OCI-M1 (cell line): ENCODE data around the gene DCLK3.

ENCODE experiments used
- DNase-seq: peaks from one replicate; lab custom pipeline; 2025; lab: John Stamatoyannopoulos, UW

DCLK3 gene

DNA sequence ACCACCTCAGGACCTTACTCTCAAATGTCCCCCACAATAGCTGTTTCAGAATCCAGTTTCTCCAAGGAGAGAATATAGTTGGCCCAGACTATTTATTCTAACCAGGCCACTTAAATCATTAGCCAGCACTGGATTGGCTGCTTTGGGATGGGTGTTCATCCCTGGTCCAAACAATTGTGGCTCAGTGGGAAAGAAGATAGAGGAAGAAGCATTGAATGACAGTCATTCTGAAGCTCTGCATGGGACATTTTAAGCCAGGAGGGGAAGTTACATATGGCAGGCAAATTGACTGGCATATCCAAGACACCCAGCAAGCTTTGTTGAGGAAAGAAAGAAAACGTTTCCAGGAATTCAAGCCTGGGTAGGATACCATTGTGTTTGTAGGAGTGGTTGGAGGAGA lies 5.6 kb upstream of the DCLK3 start:
- no peak for DNase-seq

GRCh38 chr3:36765104-36765503 lies 751 bp upstream of the DCLK3 start:
- no peak for DNase-seq

GRCh38 chr3:36764704-36765038 lies 318 bp upstream of the DCLK3 start:
- no peak for DNase-seq

DNA sequence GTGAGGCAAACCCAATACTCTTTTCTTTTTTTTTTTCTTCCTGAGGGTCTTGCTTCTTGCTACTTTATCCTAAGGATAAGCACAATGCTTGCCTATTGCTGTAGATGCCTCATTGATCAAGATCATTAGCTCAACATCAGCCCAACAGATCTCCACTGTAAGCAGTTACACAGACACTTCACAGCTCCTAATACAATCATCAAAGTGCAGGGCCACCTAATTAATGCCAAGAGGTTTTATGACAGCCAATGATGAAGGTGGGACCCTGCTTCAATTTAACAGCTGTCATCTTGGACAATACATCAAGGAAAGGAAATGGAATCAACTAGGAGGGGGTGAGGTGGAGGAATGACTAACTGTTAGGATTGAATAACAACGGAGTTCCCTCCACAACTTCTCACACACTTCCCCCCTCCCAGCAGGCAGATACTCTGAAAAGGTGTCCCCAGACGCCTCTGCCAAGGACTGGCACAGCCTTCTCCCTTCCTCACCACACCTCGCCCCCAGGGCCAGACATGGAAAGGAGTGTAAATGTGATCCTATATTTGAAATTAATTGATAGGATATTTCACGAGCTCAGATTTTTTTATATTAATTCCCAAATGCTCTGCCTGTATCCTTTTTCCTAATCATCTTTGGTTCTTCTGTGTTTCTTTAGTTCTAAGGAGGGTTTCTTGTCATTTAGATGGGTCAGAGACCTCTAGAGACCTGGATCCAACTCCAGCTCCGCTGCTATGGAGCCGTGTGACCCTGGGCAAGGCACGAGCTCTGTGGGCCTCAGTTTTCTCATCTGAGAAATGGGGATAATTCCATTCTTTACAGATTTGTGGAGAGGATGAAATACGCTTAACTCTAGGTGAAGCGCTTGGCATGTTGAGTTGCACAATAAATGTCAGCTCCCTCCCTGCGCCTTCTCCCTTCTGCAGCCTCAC lies 1.2 kb downstream of the DCLK3 start:
- no peak for DNase-seq

- no peak for DNase-seq
Observed at GRCh38 chr3:36761779-36762178, 2.6 kb downstream of the DCLK3 start.

DNA sequence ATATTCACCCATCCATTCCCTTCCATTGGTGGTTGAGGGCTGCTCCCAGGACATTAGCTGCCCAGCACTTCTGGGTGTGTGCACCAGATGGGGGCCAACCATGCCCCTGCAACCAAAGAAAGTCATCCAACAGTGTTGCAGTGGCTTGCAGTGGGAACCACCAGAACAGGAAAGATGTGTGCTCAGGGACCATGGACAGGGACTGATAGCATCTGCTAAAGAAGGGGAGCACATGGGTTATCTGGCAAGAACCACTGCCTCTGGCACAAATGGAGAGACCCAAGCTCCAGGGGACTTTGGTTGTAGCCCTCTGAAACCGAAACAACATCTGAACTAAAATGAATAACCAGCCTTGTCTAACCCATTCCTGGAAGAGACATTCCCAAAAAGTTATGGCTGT lies 8.1 kb downstream of the DCLK3 start:
- no peak for DNase-seq

- DNase-seq = no peak
Observed at GRCh38 chr3:36751326-36751725, 13.0 kb downstream of the DCLK3 start.

GRCh38 chr3:36750737-36751136 lies 13.6 kb downstream of the DCLK3 start:
- DNase-seq = no peak

DNA sequence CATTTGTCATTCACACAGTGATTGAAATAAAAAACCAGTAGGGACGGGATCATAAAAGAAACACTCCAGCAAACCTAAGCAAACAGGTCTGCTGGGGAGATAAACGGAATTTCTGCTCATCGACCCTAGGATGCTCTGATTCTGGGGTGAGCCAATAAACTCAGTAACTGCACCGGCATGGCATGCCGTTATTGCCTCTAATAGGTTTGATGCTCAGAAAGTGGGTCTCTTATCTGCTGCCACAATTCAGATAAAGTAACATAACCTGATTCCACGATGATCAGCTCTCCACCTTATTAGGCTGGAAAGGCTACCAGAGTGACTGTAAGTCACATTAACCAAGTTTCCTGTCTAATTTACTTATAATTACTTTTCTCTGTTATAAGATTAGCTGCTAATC lies 19.6 kb downstream of the DCLK3 start:
- no peak for DNase-seq

GRCh38 chr3:36743826-36744225 lies 20.5 kb downstream of the DCLK3 start:
- DNase-seq = no peak

DNA sequence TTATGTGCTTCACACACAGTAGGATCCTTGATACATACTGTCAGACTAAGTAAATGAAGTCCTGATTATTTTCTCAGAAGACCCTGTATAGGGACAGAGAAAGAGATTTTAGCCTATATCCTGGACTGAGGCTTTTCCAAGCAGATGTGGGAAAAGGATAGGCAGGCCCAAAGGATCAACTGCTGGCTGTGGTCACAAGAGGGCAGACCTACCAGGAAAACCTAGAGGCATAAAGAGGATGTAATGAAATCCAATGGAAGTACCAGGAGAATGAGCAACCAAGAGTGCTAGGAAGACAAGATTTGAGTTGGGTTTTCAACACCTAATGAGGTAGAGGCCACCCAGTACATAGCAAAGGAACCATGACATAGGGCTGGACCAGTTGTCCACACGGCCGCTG lies 23.1 kb downstream of the DCLK3 start:
- DNase-seq = no peak

DNA sequence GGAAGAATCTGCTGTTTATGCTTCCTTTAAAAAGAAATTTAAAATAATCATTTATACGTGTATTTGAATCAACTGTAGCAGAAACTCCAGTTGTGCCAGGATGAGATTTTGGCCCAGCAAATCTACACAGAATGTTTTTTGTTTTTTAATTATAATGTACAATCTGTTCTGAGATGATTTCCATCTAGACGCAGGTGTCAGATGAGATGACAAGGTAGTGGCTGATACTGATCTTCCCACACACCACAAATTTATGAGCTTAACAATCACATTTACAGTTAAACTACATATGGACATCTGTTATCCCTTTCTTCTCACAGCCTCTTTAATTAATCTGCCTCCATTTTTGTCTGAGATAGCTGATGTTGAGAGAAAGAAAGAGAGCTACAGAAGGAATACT lies 23.6 kb downstream of the DCLK3 start:
- DNase-seq = no peak

- no peak for DNase-seq
Observed at GRCh38 chr3:36738702-36739101, 25.7 kb downstream of the DCLK3 start.

DNA sequence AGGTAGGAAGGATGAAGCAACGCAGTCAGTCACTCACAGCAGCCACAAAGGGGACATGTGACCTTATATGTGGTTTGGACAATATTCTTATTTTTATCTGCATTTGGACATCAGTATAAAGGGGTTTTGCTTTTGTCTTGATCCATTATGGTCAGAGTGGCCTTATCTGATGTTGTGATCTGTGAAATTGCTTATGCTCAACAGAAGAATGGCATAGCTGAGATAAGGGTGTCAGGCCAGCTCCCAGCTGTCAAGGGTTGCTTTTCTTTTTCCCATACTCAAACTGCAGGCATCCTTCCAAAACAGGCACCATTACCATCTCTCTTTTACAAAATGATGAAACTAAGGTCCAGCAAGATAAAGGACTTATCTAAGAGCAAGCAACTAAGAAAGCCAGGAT lies 28.1 kb downstream of the DCLK3 start:
- peak; percentile 53 for DNase-seq

DNA sequence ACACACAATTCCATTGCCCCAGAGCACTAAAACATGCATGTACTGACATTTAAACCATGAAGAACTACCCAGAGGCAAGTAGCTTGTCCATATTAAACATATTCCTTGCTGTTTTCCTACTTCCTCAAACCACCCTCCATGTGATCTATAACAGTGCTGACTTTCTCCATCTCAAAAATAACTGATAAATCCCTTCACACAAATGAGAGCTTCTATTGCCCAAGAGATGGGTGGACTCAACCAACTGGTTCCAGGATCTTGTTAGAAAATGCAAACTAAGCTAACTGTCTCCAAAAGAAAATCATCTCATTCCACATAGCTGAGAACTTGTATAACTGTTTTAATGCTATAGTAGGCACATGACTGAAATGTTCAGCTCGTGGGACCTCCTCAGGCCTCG lies 29.6 kb downstream of the DCLK3 start:
- peak; percentile 6 for DNase-seq

- no peak for DNase-seq
Observed at GRCh38 chr3:36733723-36734122, 30.6 kb downstream of the DCLK3 start.

GRCh38 chr3:36733162-36733696 lies 31.1 kb downstream of the DCLK3 start:
- no peak for DNase-seq

DNA sequence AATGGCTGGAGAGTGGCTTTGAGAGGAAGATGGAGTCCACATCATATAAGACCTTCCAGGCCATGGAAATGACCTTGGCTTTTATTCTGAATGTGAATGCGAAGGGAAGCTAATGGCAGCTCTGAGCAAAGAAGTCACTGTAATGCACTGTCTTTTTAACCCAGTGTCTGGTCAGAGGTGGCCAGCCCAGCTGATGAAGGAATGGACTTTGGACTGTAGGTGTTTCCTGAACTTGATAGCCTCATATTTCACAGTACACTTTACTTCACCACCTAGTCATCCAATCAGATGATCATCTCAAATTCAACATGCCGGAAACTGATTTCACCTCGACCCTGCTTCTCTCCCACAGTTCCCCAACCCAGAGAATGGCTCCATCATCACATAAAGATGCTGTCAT lies 33.4 kb downstream of the DCLK3 start:
- DNase-seq = no peak

GRCh38 chr3:36729204-36730056 lies 34.9 kb downstream of the DCLK3 start:
- peak; percentile 75 for DNase-seq

DNA sequence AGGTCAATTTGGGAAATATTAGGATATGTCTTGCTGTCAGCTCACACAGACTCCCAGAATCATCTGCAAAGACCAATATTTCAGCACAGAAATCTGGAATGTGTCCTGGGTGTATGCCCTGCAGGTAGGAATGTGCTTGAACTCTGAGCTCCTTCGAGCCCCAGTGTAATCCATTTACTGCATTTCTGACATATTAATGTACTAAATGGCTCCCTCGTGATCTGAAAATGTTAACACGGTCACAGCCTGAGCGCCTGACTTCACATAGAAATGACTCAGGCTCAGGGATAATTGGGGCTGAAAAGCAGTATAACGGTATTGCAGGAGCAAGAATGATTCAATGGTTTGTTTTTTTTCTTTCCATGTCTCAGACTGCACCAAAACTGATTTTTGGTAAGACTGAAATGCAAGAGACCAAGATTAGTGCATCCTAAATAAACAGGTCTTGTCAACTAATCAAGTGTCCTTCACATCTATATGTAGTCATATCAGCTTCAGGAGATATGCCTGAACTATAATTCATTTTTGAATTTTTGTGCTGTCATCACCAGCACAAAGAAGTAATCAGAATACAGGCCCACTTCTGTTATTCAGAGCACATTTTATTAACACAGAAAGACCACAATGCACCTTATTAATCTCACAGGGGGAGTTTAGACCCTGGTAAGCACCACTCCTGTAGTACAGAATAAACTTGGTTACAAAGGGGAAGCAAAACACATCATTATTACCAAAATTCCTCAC lies 49.8 kb downstream of the DCLK3 start:
- no peak for DNase-seq

- no peak for DNase-seq
Observed at GRCh38 chr3:36713904-36714303, 50.4 kb downstream of the DCLK3 start.

DNA sequence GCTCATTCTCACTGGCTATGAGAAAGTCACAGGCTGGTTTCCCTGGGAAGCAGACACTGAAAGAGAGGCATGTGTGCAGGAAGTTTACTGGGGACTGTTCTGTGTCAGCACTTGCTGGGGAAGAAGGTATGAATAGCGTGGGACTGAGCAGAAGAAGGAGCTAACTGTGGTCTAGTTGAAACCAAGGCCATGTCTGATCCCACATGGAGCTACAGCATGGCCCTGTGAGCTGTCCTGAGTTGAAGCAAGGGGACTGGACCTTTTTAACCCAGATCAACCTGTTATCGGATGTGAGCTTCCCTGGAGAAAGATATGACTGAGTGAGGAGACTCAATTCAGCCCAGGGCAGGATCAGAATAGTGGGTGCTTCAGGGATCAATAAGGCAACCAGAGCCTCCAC lies 53.7 kb downstream of the DCLK3 start:
- DNase-seq = no peak
